Endothelial cell of umbilical vein (primary cell): Measurements from ENCODE around the gene ISY1. TPM values are rescaled to one million over a fixed set of nuclear protein-coding genes. Genes with fewer than 3 reads are reported as not detected.
A peak's percentile ranks its signal among the peaks of the same experiment; 100 is the strongest.

Source experiments
- BruUV-seq: library from RNA; stranded (reverse); fragments of 400-500 nt; replicated peaks from 2 replicates; lab custom pipeline; 2021; lab: Mats Ljungman, UMichigan
- CTCF ChIA-PET: fragments of 300-600, 350-600 bp; sonication (Branson Sonifier 250); formaldehyde crosslinking; loops from one replicate; lab custom pipeline; 2021; ENCODE audit warnings: antibody characterized with exemption, inconsistent platforms; lab: Charles Lee
- POLR2A ChIA-PET: fragments of 300-600, 350-600 bp; sonication (Branson Sonifier 250); formaldehyde crosslinking; loops from one replicate; lab custom pipeline; 2021; ENCODE audit warnings: antibody characterized with exemption, inconsistent platforms; lab: Charles Lee
- DNase-seq: peaks from one replicate; pipeline ENCODE4 v3.0.0-alpha.2; 2011; ENCODE audit warnings: low read depth, low spot score
- FAIRE-seq: peaks from 2 replicates; lab custom pipeline; 2011; peaks lifted over from hg19 to GRCh38; lab: Jason Lieb, UNC
- H2AFZ ChIP-seq: 2 replicates; pipeline ENCODE4 v1.6.0; 2012; ENCODE audit warnings: low read depth, low read length, control low read depth, inconsistent platforms
- H3K27ac ChIP-seq: 2 replicates; pipeline ENCODE4 v1.5.1; 2011; ENCODE audit warnings: low read depth, mild to moderate bottlenecking, control low read depth, low read length, moderate library complexity; ENCODE audit not compliant: insufficient read depth
- H3K27me3 ChIP-seq, 2 experiments: 2 replicates each; pipeline versions ENCODE4 v1.6.0 to v1.6.1; 2011; ENCODE audit warnings: low read length in 2 of 2, mixed read lengths in 1 of 2; ENCODE audit not compliant: control insufficient read depth in 2 of 2, insufficient read depth in 2 of 2
- H3K36me3 ChIP-seq, 2 experiments: 2 replicates in 1 of 2; 3 replicates in 1 of 2; pipeline ENCODE4 v1.5.1; 2011; ENCODE audit warnings: low read length in 2 of 2, mild to moderate bottlenecking in 1 of 2, moderate library complexity in 1 of 2; ENCODE audit not compliant: control insufficient read depth in 2 of 2, insufficient read depth in 2 of 2; ENCODE audit errors: extremely low read depth in 1 of 2
- H3K4me1 ChIP-seq: 3 replicates; pipeline ENCODE4 v1.5.1; 2011; ENCODE audit warnings: mild to moderate bottlenecking, low read length; ENCODE audit not compliant: control insufficient read depth, insufficient read depth; ENCODE audit errors: extremely low read depth
- H3K4me2 ChIP-seq: 2 replicates; pipeline ENCODE4 v1.6.1; 2011; ENCODE audit warnings: low read length, control low read depth, mixed read lengths; ENCODE audit not compliant: insufficient read depth
- H3K4me3 ChIP-seq, 3 experiments: fragments of 200-600 bp in 1 of 3; sonication (generic), shearing (Covaris generic) in 1 of 3; replicated peaks in 1 of 3; 2 replicates each; pipeline ENCODE4 v1.5.1; 2011 to 2016; ENCODE audit warnings: control low read depth in 3 of 3, low read length in 3 of 3, mild to moderate bottlenecking in 2 of 3, inconsistent platforms in 1 of 3, low read depth in 1 of 3, moderate library complexity in 1 of 3; ENCODE audit not compliant: insufficient read depth in 1 of 3
- H3K79me2 ChIP-seq: 2 replicates; pipeline ENCODE4 v1.6.0; 2012; ENCODE audit warnings: low read length, inconsistent platforms; ENCODE audit not compliant: control insufficient read depth, insufficient read depth
- H3K9ac ChIP-seq: replicated peaks from 2 replicates; pipeline ENCODE3; 2011; ENCODE audit warnings: low read length, control low read depth; ENCODE audit not compliant: insufficient read depth; ENCODE audit errors: extremely low read depth
- H3K9me1 ChIP-seq: replicated peaks from 3 replicates; pipeline ENCODE4 v1.6.0; 2011; ENCODE audit warnings: mild to moderate bottlenecking, low read length; ENCODE audit not compliant: control insufficient read depth, insufficient read depth; ENCODE audit errors: extremely low read depth
- H3K9me3 ChIP-seq: replicated peaks from 2 replicates; pipeline ENCODE4 v1.5.1; 2012; ENCODE audit warnings: low read length, inconsistent platforms; ENCODE audit not compliant: control insufficient read depth, insufficient read depth
- H4K20me1 ChIP-seq: replicated peaks from 2 replicates; pipeline ENCODE3; 2011; ENCODE audit warnings: mild to moderate bottlenecking, low read length; ENCODE audit not compliant: control insufficient read depth, insufficient read depth; ENCODE audit errors: extremely low read depth
- EZH2 ChIP-seq: IDR thresholded peaks from 2 replicates; pipeline ENCODE4 v1.6.1; 2012; ENCODE audit warnings: borderline replicate concordance, low read depth, mild to moderate bottlenecking, moderate library complexity, low read length, inconsistent platforms; ENCODE audit not compliant: severe bottlenecking
- FOS ChIP-seq: IDR thresholded peaks from 2 replicates; pipeline ENCODE4 v1.6.1; 2011; ENCODE audit warnings: mild to moderate bottlenecking, low read length, moderate library complexity, borderline replicate concordance; ENCODE audit not compliant: insufficient read depth
- GATA2 ChIP-seq: IDR thresholded peaks from 2 replicates; pipeline ENCODE4 v1.7.0; 2011; ENCODE audit warnings: low read depth, mild to moderate bottlenecking, moderate library complexity, mixed read lengths, low read length; ENCODE audit not compliant: insufficient read length, insufficient read depth
- JUN ChIP-seq: IDR thresholded peaks from 2 replicates; pipeline ENCODE4 v1.6.1; 2011; ENCODE audit warnings: borderline replicate concordance, low read depth; ENCODE audit not compliant: insufficient read length, insufficient read depth
- MYC ChIP-seq: IDR thresholded peaks from one replicate; pipeline ENCODE4 v1.6.1; 2011; ENCODE audit warnings: mild to moderate bottlenecking, low read depth, low read length
- POLR2A ChIP-seq: IDR thresholded peaks from 2 replicates; pipeline ENCODE4 v1.6.1; 2012; ENCODE audit warnings: low read depth, mild to moderate bottlenecking, control low read depth, low read length
- POLR2AphosphoS5 ChIP-seq: IDR thresholded peaks from 2 replicates; pipeline ENCODE4 v1.6.1; 2012; ENCODE audit warnings: low read depth, mild to moderate bottlenecking, control low read depth, low read length, moderate library complexity; ENCODE audit not compliant: insufficient read depth
- dilution Hi-C: fragments of 300-500 bp; cut with MboI; formaldehyde crosslinking; loops from one replicate; pipeline ENCODE4 v1.15.0; 2019; ENCODE audit warnings: low sequenced_read_pairs; ENCODE audit not compliant: extremely low pct_ligation_motif_present
- intact Hi-C: fragments of 100-400 bp; cut with micrococcal nuclease; formaldehyde crosslinking; loops from one replicate; pipeline ENCODE4 v1.10.0; 2022
- polyA plus RNA-seq, 4 experiments: library from polyadenylated mRNA; depleted of rRNA in 3 of 4; stranded (reverse) in 3 of 4; unstranded in 1 of 4; fragments of >200 nt; gene quantifications; 2 replicates each; pipeline versions ENCODE4 v1.2.1 to v1.2.3, GENCODE V29; 2011 to 2012; ENCODE audit warnings: missing spikeins in 1 of 4
- total RNA-seq: library from RNA; stranded (reverse); gene quantifications from 2 replicates; pipeline ENCODE4 v1.2.3, GENCODE V29; 2021
- TF ChIP-seq, protein P1 (sequence below): IDR thresholded peaks from 2 replicates; pipeline ENCODE4 v1.6.1; 2011; ENCODE audit not compliant: insufficient read depth, insufficient read length
- TF ChIP-seq, protein P2 (sequence below), 2 donors: IDR thresholded peaks; 1 replicate in 1 of 2; 2 replicates in 1 of 2; pipeline ENCODE4 v1.5.1; 2011; ENCODE audit warnings: low read length in 2 of 2, mild to moderate bottlenecking in 2 of 2, moderate library complexity in 2 of 2, control low read depth in 1 of 2, inconsistent platforms in 1 of 2, low read depth in 1 of 2; ENCODE audit not compliant: insufficient read depth in 1 of 2; ENCODE audit errors: extremely low read depth in 1 of 2

The ISY1 gene
- total and polyA plus RNA-seq, 2 donors (not counting 3 experiments of a cell fraction or from before 2014, with no cell fraction given), result 50.7 to 59.4 TPM

DNA sequence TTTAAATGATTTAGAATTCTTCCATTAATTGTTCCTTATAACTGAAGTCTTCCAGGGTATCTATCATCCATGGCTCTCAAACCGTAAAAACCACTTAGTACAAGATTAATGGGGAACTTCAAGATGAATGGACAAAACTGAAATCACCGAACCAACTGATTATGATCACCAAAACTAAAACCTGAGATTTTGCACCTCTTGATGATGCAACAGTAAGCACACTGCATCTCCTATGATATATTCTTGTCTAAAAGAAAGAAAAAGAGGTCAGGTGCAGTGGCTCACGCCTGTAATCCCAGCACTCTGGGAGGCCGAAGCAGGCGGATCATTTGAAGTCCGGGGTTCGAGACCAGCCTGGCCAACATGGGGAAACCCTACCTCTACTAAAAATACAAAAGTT lies 3.6 kb upstream of the ISY1 start:
- dilution Hi-C loops (no loop called here), intact Hi-C loops (no loop called here)
- ChIA-PET CTCF (no interaction called here), POLR2A (no interaction called here)
- Histone ChIP-seq H3K4me2 (no peak overlapping the region), H3K79me2 (peaks cover 11% of the 10 kb centered on the region), H4K20me1 (no peaks in the 10 kb centered on the region), H3K4me3 (no peak overlapping the region), H3K4me1 (peaks cover 15% of the 10 kb centered on the region), H3K9ac (no peak overlapping the region), H3K27ac (no peak overlapping the region), H3K9me3 (no peaks in the 10 kb centered on the region), H3K9me1 (no peaks in the 10 kb centered on the region), H3K27me3 (no peaks in the 10 kb centered on the region), H3K36me3 (peaks cover 13 to 17% of the 10 kb centered on the region in 2 experiments), H2AFZ (no peak overlapping the region)
- no peak for FAIRE-seq
- BruUV-seq, result no TSS peak
- TF ChIP-seq JUN, result no peak
- no peak for TF ChIP-seq EZH2
- TF ChIP-seq, protein P1, sequence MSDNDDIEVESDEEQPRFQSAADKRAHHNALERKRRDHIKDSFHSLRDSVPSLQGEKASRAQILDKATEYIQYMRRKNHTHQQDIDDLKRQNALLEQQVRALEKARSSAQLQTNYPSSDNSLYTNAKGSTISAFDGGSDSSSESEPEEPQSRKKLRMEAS, result no peak
- no peak for TF ChIP-seq GATA2
- TF ChIP-seq POLR2A, result no peak
- no peak for DNase-seq

DNA sequence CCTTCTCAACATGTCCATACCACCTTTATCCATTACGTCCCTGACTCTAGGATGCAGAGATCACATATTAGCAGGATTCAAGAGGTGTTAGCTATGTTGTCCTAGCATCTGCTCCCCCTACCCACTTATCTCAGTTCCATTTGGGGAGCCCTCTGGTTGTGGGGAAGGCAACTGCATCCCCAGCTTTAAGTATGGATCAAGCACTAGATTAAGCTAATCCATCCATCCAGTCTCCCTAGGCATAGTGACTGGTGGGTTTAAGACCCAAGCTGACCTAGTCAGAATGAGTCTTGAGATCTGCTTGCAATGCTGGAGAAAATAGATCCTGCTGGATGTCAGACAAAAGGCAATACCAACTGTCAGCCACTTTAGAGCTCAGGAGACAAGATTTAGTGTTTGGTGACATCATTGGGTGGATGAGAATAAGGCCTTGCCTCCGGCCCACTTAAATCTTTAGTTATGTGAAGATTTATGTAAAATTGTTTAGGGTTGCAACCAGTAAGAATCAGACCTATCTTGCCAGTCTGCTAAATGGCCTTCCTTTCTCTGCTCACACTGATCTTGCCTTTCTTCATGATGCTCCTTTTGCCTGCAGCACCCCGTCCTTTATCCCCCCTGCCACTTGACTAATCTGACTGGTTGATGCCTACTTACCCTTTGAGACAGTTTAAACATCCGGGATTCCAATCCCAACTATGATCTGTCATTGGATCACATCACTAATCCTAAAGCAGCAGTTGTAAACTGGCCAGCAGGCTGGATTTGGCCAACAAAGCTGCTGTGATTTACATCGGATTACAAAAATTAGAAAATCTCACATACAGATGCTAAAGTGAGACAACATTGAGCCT lies 2.1 kb upstream of the ISY1 start:
- Histone ChIP-seq H3K36me3 (peaks cover 12 to 13% of the 10 kb centered on the region in 2 experiments), H3K27ac (no peak overlapping the region), H3K9me1 (no peaks in the 10 kb centered on the region), H4K20me1 (no peaks in the 10 kb centered on the region), H3K4me2 (peak overlapping the region; percentile 84), H3K27me3 (no peaks in the 10 kb centered on the region), H3K9me3 (no peaks in the 10 kb centered on the region), H3K79me2 (peaks cover 23% of the 10 kb centered on the region), H3K9ac (no peak overlapping the region), H3K4me3 (no peak overlapping the region), H2AFZ (no peak overlapping the region), H3K4me1 (peaks cover 19% of the 10 kb centered on the region)
- ChIA-PET POLR2A (interaction anchor here (0.7 to 1.7 kb wide), 2 partner anchors 9 to 87 kb away, joined by 3 to 5 read pairs; partner anchors contain the start of gene COPG1), CTCF (interaction anchor here (0.8 to 3.2 kb wide), 9 partner anchors 16 to 193 kb away, joined by 3 to 95 read pairs (median 5); partner anchors contain the start of gene COPG1)
- FAIRE-seq, result no peak
- dilution Hi-C loops, result no loop called here
- peak; percentile 30 for DNase-seq
- BruUV-seq, result no TSS peak
- intact Hi-C loops, result no loop called here
- TF ChIP-seq GATA2, result no peak
- TF ChIP-seq POLR2AphosphoS5, result peak; percentile 11
- TF ChIP-seq FOS, result no peak
- no peak for TF ChIP-seq MYC
- TF ChIP-seq, protein P1, result no peak
- peak; percentile 34 for TF ChIP-seq POLR2A
- TF ChIP-seq, protein P2, sequence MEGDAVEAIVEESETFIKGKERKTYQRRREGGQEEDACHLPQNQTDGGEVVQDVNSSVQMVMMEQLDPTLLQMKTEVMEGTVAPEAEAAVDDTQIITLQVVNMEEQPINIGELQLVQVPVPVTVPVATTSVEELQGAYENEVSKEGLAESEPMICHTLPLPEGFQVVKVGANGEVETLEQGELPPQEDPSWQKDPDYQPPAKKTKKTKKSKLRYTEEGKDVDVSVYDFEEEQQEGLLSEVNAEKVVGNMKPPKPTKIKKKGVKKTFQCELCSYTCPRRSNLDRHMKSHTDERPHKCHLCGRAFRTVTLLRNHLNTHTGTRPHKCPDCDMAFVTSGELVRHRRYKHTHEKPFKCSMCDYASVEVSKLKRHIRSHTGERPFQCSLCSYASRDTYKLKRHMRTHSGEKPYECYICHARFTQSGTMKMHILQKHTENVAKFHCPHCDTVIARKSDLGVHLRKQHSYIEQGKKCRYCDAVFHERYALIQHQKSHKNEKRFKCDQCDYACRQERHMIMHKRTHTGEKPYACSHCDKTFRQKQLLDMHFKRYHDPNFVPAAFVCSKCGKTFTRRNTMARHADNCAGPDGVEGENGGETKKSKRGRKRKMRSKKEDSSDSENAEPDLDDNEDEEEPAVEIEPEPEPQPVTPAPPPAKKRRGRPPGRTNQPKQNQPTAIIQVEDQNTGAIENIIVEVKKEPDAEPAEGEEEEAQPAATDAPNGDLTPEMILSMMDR (IDR thresholded peaks at IDR 0.05; ENCODE audit: extremely low read depth in 1 of 2, insufficient read depth in 1 of 2, low read depth in 1 of 2, low read length in 2 of 2), result peak in 1 of 2 donors; percentile 19
- TF ChIP-seq EZH2, result no peak
- TF ChIP-seq JUN, result no peak
